HCT116 (cell line): ENCODE results near the gene NLRP12. TPM values are rescaled to one million over a fixed set of nuclear protein-coding genes. Genes with fewer than 3 reads are reported as not detected.
"Not testable (repeated sequence)": the region's sequence is repeated elsewhere in the genome, so short reads cannot be mapped to it uniquely, and the experiment has no call there.

ENCODE experiments used
- ATAC-seq: fragments of 200-7000 bp; cut with Tn5 transposase; 2 replicates; pipeline ENCODE4 v1.9.1; 2020; ENCODE audit warnings: mild to moderate bottlenecking, moderate library complexity
- BruUV-seq: library from RNA; stranded (reverse); fragments of 400-500 nt; replicated peaks from 2 replicates; lab custom pipeline; 2021; lab: Mats Ljungman, UMichigan
- CTCF ChIA-PET: fragments of 300-600 bp; sonication (Branson Sonifier 250); formaldehyde crosslinking; loops from one replicate; lab custom pipeline; 2021; ENCODE audit warnings: antibody characterized with exemption; lab: Charles Lee
- POLR2A ChIA-PET: fragments of 300-600, 350-600 bp; sonication (Branson Sonifier 250); formaldehyde crosslinking; loops from one replicate; lab custom pipeline; 2021; ENCODE audit warnings: antibody characterized with exemption; lab: Charles Lee
- RAD21 ChIA-PET, 2 experiments: fragments of 300-600 bp; sonication (Branson Sonifier 250); formaldehyde crosslinking; loops; one replicate each; lab custom pipeline; 2023; ENCODE audit warnings: low total read pairs in 2 of 2; ENCODE audit not compliant: uncharacterized antibody in 2 of 2, unreplicated experiment in 2 of 2, low non-redundant PET in 1 of 2; lab: Charles Lee
- DNase-seq: peaks from one replicate; pipeline ENCODE4 v3.0.0-alpha.2; 2010; ENCODE audit warnings: low read depth, low spot score
- H2AFZ ChIP-seq: fragments of 200-600 bp; shearing (Covaris generic), sonication (generic); 2 replicates; pipeline ENCODE4 v1.6.1; 2017; ENCODE audit warnings: low read depth, mixed run types, mixed read lengths, antibody characterized with exemption, low read length; ENCODE audit not compliant: poor library complexity, severe bottlenecking
- H3K27ac ChIP-seq: 2 replicates; pipeline ENCODE4 v1.5.1; 2012; ENCODE audit warnings: low read depth, low read length
- H3K27me3 ChIP-seq: fragments of 200-600 bp; sonication (generic); 2 replicates; pipeline ENCODE4 v1.6.1; 2016; ENCODE audit warnings: mixed run types, low read length, mixed read lengths; ENCODE audit not compliant: insufficient read depth
- H3K36me3 ChIP-seq, 2 experiments: fragments of 200-500 bp in 1 of 2; fragments of 200-600 bp in 1 of 2; sonication (Bioruptor generic) in 1 of 2; sonication (generic) in 1 of 2; 2 replicates each; pipeline versions ENCODE4 v1.5.1 to v1.6.1; 2014 to 2016; ENCODE audit warnings: low read length in 2 of 2, inconsistent platforms in 1 of 2, mixed read lengths in 1 of 2, mixed run types in 1 of 2; ENCODE audit not compliant: insufficient read depth in 2 of 2, control insufficient read depth in 1 of 2
- H3K4me1 ChIP-seq, 2 experiments: fragments of 200-600 bp in 1 of 2; sonication (generic) in 1 of 2; 2 replicates each; pipeline versions ENCODE4 v1.5.1 to v1.6.1; 2012 to 2017; ENCODE audit warnings: low read length in 2 of 2, inconsistent platforms in 1 of 2, mild to moderate bottlenecking in 1 of 2, mixed read lengths in 1 of 2, mixed run types in 1 of 2, moderate library complexity in 1 of 2; ENCODE audit not compliant: insufficient read depth in 2 of 2, control insufficient read depth in 1 of 2
- H3K4me2 ChIP-seq: fragments of 200-600 bp; sonication (generic); 2 replicates; pipeline ENCODE4 v1.6.1; 2017; ENCODE audit warnings: mixed run types, low read length, mixed read lengths
- H3K4me3 ChIP-seq, 2 experiments: fragments of 200-600 bp in 1 of 2; sonication (generic) in 1 of 2; replicated peaks in 1 of 2; 2 replicates each; pipeline ENCODE4 v1.5.1; 2011 to 2016; ENCODE audit warnings: low read length in 2 of 2, control low read depth in 1 of 2, low read depth in 1 of 2, mild to moderate bottlenecking in 1 of 2, mixed read lengths in 1 of 2, mixed run types in 1 of 2
- H3K79me2 ChIP-seq: fragments of 200-600 bp; sonication (generic); 2 replicates; pipeline ENCODE4 v1.6.1; 2017; ENCODE audit warnings: mild to moderate bottlenecking, mixed run types, low read length, moderate library complexity, mixed read lengths; ENCODE audit not compliant: insufficient read depth
- H3K9ac ChIP-seq: fragments of 200-600 bp; sonication (generic); 2 replicates; pipeline ENCODE4 v1.6.1; 2016; ENCODE audit warnings: low read length, mixed read lengths
- H3K9me2 ChIP-seq: fragments of 200-600 bp; sonication (generic), shearing (Covaris generic); 2 replicates; pipeline ENCODE4 v1.6.1; 2017; ENCODE audit warnings: mixed run types, mild to moderate bottlenecking, moderate library complexity; ENCODE audit not compliant: insufficient read depth
- H3K9me3 ChIP-seq, 2 experiments: fragments of 200-500 bp in 1 of 2; fragments of 200-600 bp in 1 of 2; sonication (Bioruptor generic) in 1 of 2; sonication (generic) in 1 of 2; 2 replicates each; pipeline ENCODE4 v1.6.1; 2014 to 2017; ENCODE audit warnings: low read length in 2 of 2, mixed read lengths in 2 of 2, inconsistent platforms in 1 of 2, low read depth in 1 of 2, mild to moderate bottlenecking in 1 of 2, mixed run types in 1 of 2, moderate library complexity in 1 of 2; ENCODE audit not compliant: control insufficient read depth in 1 of 2, insufficient read depth in 1 of 2
- H4K20me1 ChIP-seq: fragments of 200-600 bp; sonication (generic), shearing (Covaris generic); 2 replicates; pipeline ENCODE4 v1.6.1; 2017; ENCODE audit warnings: mixed run types, mild to moderate bottlenecking, moderate library complexity; ENCODE audit not compliant: insufficient read depth
- CBX3 ChIP-seq: IDR thresholded peaks from 2 replicates; pipeline ENCODE4 v1.6.1; 2012; ENCODE audit warnings: low read depth
- ELF1 ChIP-seq: IDR thresholded peaks from 2 replicates; pipeline ENCODE4 v1.6.1; 2012; ENCODE audit warnings: low read depth, borderline replicate concordance
- EZH2phosphoT487 ChIP-seq: fragments of 200-600 bp; IDR thresholded peaks from 2 replicates; pipeline ENCODE4 v1.6.1; 2018; ENCODE audit warnings: antibody characterized with exemption, borderline replicate concordance
- FOSL1 ChIP-seq: IDR thresholded peaks from 2 replicates; pipeline ENCODE4 v1.6.1; 2012; ENCODE audit warnings: low read depth
- MAX ChIP-seq: IDR thresholded peaks from 2 replicates; pipeline ENCODE4 v1.6.1; 2012
- ZNF274 ChIP-seq: fragments of 200-500 bp; sonication (Bioruptor generic); IDR thresholded peaks from 2 replicates; pipeline ENCODE4 v1.6.1; 2014; ENCODE audit warnings: mild to moderate bottlenecking, low read depth, low read length, inconsistent platforms
- intact Hi-C: fragments of 100-400 bp; cut with micrococcal nuclease; formaldehyde crosslinking; loops from 2 replicates; pipeline ENCODE4 v1.10.0; 2022
- total RNA-seq: library from RNA; stranded (reverse); gene quantifications from one replicate; pipeline ENCODE4 v1.2.1, GENCODE V29; 2021; ENCODE audit not compliant: unreplicated experiment
- TF ChIP-seq, protein P1 (sequence below), 3 experiments: fragments of 200-600 bp in 1 of 3; sonication (generic) in 1 of 3; IDR thresholded peaks in 2 of 3; conservative IDR thresholded peaks in 1 of 3; 2 replicates each; pipeline ENCODE4 v1.5.1; 2012 to 2017; ENCODE audit warnings: low read depth in 2 of 3, low read length in 2 of 3, antibody characterized with exemption in 1 of 3, borderline replicate concordance in 1 of 3, control low read depth in 1 of 3, mild to moderate bottlenecking in 1 of 3, mixed read lengths in 1 of 3, mixed run types in 1 of 3, moderate library complexity in 1 of 3; ENCODE audit not compliant: insufficient read depth in 1 of 3
- TF ChIP-seq, protein P2 (sequence below): IDR thresholded peaks from 2 replicates; pipeline ENCODE4 v1.6.1; 2012; ENCODE audit warnings: low read depth

The NLRP12 gene
- total RNA-seq, 1 experiment from 2014 or later: 0.25 TPM

- Histone ChIP-seq H3K4me1 (no peaks in the 10 kb centered on the region), H3K9ac (no peak overlapping the region), H4K20me1 (no peaks in the 10 kb centered on the region), H3K9me2 (no peaks in the 10 kb centered on the region), H3K27me3 (no peaks in the 10 kb centered on the region), H3K79me2 (no peaks in the 10 kb centered on the region), H3K9me3 (peaks cover 0 to 3% of the 10 kb centered on the region in 2 experiments; a peak in 2 of 4 replicates), H2AFZ (no peak overlapping the region), H3K27ac (no peak overlapping the region), H3K4me2 (no peak overlapping the region), H3K36me3 (no peaks in the 10 kb centered on the region), H3K4me3 (no peak overlapping the region)
- intact Hi-C loops: no loop called here
- ChIA-PET CTCF (no interaction called here), POLR2A (no interaction called here), RAD21 (interaction anchor here in 1 of 2 experiments (0.5 kb wide), 1 partner anchor 257 kb away, joined by 3 read pairs; no protein-coding TSS in a partner anchor)
- BruUV-seq: no TSS peak
- TF ChIP-seq MAX (no peak), EZH2phosphoT487 (no peak), ZNF274 (no peak), FOSL1 (no peak), CBX3 (no peak), ELF1 (no peak)
- TF ChIP-seq, protein P1, sequence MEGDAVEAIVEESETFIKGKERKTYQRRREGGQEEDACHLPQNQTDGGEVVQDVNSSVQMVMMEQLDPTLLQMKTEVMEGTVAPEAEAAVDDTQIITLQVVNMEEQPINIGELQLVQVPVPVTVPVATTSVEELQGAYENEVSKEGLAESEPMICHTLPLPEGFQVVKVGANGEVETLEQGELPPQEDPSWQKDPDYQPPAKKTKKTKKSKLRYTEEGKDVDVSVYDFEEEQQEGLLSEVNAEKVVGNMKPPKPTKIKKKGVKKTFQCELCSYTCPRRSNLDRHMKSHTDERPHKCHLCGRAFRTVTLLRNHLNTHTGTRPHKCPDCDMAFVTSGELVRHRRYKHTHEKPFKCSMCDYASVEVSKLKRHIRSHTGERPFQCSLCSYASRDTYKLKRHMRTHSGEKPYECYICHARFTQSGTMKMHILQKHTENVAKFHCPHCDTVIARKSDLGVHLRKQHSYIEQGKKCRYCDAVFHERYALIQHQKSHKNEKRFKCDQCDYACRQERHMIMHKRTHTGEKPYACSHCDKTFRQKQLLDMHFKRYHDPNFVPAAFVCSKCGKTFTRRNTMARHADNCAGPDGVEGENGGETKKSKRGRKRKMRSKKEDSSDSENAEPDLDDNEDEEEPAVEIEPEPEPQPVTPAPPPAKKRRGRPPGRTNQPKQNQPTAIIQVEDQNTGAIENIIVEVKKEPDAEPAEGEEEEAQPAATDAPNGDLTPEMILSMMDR (IDR thresholded peaks at IDR 0.05 in 2 of 3, conservative IDR thresholded peaks at IDR 0.05 in 1 of 3; ENCODE audit: borderline replicate concordance in 1 of 3, insufficient read depth in 1 of 3, low read depth in 2 of 3, low read length in 2 of 3): no peak
- TF ChIP-seq, protein P2, sequence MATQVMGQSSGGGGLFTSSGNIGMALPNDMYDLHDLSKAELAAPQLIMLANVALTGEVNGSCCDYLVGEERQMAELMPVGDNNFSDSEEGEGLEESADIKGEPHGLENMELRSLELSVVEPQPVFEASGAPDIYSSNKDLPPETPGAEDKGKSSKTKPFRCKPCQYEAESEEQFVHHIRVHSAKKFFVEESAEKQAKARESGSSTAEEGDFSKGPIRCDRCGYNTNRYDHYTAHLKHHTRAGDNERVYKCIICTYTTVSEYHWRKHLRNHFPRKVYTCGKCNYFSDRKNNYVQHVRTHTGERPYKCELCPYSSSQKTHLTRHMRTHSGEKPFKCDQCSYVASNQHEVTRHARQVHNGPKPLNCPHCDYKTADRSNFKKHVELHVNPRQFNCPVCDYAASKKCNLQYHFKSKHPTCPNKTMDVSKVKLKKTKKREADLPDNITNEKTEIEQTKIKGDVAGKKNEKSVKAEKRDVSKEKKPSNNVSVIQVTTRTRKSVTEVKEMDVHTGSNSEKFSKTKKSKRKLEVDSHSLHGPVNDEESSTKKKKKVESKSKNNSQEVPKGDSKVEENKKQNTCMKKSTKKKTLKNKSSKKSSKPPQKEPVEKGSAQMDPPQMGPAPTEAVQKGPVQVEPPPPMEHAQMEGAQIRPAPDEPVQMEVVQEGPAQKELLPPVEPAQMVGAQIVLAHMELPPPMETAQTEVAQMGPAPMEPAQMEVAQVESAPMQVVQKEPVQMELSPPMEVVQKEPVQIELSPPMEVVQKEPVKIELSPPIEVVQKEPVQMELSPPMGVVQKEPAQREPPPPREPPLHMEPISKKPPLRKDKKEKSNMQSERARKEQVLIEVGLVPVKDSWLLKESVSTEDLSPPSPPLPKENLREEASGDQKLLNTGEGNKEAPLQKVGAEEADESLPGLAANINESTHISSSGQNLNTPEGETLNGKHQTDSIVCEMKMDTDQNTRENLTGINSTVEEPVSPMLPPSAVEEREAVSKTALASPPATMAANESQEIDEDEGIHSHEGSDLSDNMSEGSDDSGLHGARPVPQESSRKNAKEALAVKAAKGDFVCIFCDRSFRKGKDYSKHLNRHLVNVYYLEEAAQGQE: no peak
- DNase-seq (no peak), ATAC-seq (no peak)
These were observed 55.7 kb downstream of the NLRP12 start for GRCh38 chr19:53768401-53768800.

- RAD21 ChIA-PET, H3K27me3 ChIP-seq, H3K27ac ChIP-seq, DNase-seq, H3K4me2 ChIP-seq, POLR2A ChIA-PET, H3K36me3 ChIP-seq, ATAC-seq, BruUV-seq, H3K9me2 ChIP-seq, CTCF ChIA-PET, H2AFZ ChIP-seq, H3K9me3 ChIP-seq, H3K9ac ChIP-seq, H3K79me2 ChIP-seq, H3K4me1 ChIP-seq, H4K20me1 ChIP-seq, intact Hi-C loops, H3K4me3 ChIP-seq: not testable (repeated sequence)
These were observed 65.1 kb downstream of the NLRP12 start for GRCh38 chr19:53758991-53759390.
